HL-60 (cell line): ENCODE data around the gene GALNS.

Experiments
- DNase-seq, 2 experiments: peaks; one replicate each; pipeline ENCODE4 v3.0.0-alpha.2; 2010 to 2020; ENCODE audit warnings: low read depth in 1 of 2, low spot score in 1 of 2
- H3K27ac ChIP-seq: fragments of 250-450 bp; sonication (Bioruptor Pico); replicated peaks from 2 replicates; pipeline ENCODE4 v1.5.1; 2020; ENCODE audit warnings: mild to moderate bottlenecking, moderate library complexity
- H3K27me3 ChIP-seq: fragments of 250-450 bp; sonication (Bioruptor Pico); 2 replicates; pipeline ENCODE4 v1.5.1; 2021; ENCODE audit warnings: mild to moderate bottlenecking, moderate library complexity; ENCODE audit not compliant: insufficient read depth, poor library complexity, severe bottlenecking
- H3K4me3 ChIP-seq: replicated peaks from 2 replicates; pipeline ENCODE4 v1.5.1; 2011; ENCODE audit warnings: mild to moderate bottlenecking, control low read depth, low read length; ENCODE audit not compliant: insufficient read depth
- CTCF ChIP-seq: IDR thresholded peaks from one replicate; pipeline ENCODE4 v1.5.1; 2011; ENCODE audit warnings: low read length, control low read depth, inconsistent platforms; ENCODE audit not compliant: insufficient read depth
- GABPA ChIP-seq: IDR thresholded peaks from 2 replicates; pipeline ENCODE4 v1.6.1; 2012; ENCODE audit warnings: low read depth
- POLR2AphosphoS5 ChIP-seq: IDR thresholded peaks from 2 replicates; pipeline ENCODE4 v1.6.1; 2012; ENCODE audit warnings: low read depth
- REST ChIP-seq: IDR thresholded peaks from 2 replicates; pipeline ENCODE4 v1.6.1; 2012; ENCODE audit warnings: low read depth; ENCODE audit not compliant: insufficient replicate concordance
- SPI1 ChIP-seq: IDR thresholded peaks from 2 replicates; pipeline ENCODE4 v1.6.1; 2012; ENCODE audit warnings: low read depth, mild to moderate bottlenecking, borderline replicate concordance

The GALNS gene

GRCh38 chr16:88767546-88768070 lies 89.1 kb downstream of the GALNS start:
- no peak for DNase-seq
- TF ChIP-seq SPI1 (no peak), GABPA (no peak), REST (no peak), POLR2AphosphoS5 (no peak), CTCF (no peak)
- no peaks in the 10 kb centered on the region for H3K27me3 ChIP-seq
- no peak overlapping the region for H3K27ac ChIP-seq
- H3K4me3 ChIP-seq, result no peak overlapping the region

- no peak for DNase-seq
- Histone ChIP-seq H3K4me3 (no peak overlapping the region), H3K27ac (no peak overlapping the region), H3K27me3 (no peaks in the 10 kb centered on the region)
- TF ChIP-seq POLR2AphosphoS5 (no peak), REST (no peak), GABPA (no peak), CTCF (no peak), SPI1 (no peak)
These were observed 89.8 kb downstream of the GALNS start for GRCh38 chr16:88766975-88767374.

GRCh38 chr16:88764913-88765349 lies 91.8 kb downstream of the GALNS start:
- TF ChIP-seq POLR2AphosphoS5 (no peak), GABPA (no peak), CTCF (no peak), SPI1 (no peak), REST (no peak)
- no peaks in the 10 kb centered on the region for H3K27me3 ChIP-seq
- no peak for DNase-seq

More at GRCh38 chr16:88764913-88765349, 91.8 kb downstream of the GALNS start:
- Histone ChIP-seq H3K4me3 (no peak overlapping the region), H3K27ac (no peak overlapping the region)
